HK-2 (cell line): ENCODE data around the gene SYCN.

Experiments used
- DNase-seq: peaks from one replicate; pipeline ENCODE4 v3.0.0-alpha.2; 2018; ENCODE audit not compliant: unreplicated experiment

SYCN gene

GRCh38 chr19:39194832-39195542 is 9.1 kb downstream of the SYCN start:
- DNase-seq, result no peak

GRCh38 chr19:39193803-39194202 is 10.3 kb downstream of the SYCN start:
- DNase-seq, result no peak

- no peak for DNase-seq
Measured at GRCh38 chr19:39192846-39193245, 11.2 kb downstream of the SYCN start.

- DNase-seq, result no peak
Measured at GRCh38 chr19:39190768-39191167, 13.3 kb downstream of the SYCN start.

GRCh38 chr19:39188960-39189359 is 15.1 kb downstream of the SYCN start:
- no peak for DNase-seq

GRCh38 chr19:39187552-39187943 is 16.5 kb downstream of the SYCN start:
- no peak for DNase-seq

GRCh38 chr19:39186391-39186790 is 17.7 kb downstream of the SYCN start:
- no peak for DNase-seq

- no peak for DNase-seq
Measured at GRCh38 chr19:39183104-39183503, 21.0 kb downstream of the SYCN start.

- DNase-seq, result no peak
Measured at GRCh38 chr19:39182174-39182505, 21.9 kb downstream of the SYCN start.

GRCh38 chr19:39181500-39182173 is 22.4 kb downstream of the SYCN start:
- no peak for DNase-seq

GRCh38 chr19:39180749-39181148 is 23.3 kb downstream of the SYCN start:
- no peak for DNase-seq

GRCh38 chr19:39179754-39180153 is 24.3 kb downstream of the SYCN start:
- no peak for DNase-seq

GRCh38 chr19:39178296-39179006 is 25.6 kb downstream of the SYCN start:
- DNase-seq, result no peak

GRCh38 chr19:39177736-39178135 is 26.3 kb downstream of the SYCN start:
- DNase-seq, result no peak

GRCh38 chr19:39177110-39177699 is 26.9 kb downstream of the SYCN start:
- DNase-seq, result no peak

- DNase-seq, result no peak
Measured at GRCh38 chr19:39175564-39175963, 28.5 kb downstream of the SYCN start.

- DNase-seq, result no peak
Measured at GRCh38 chr19:39174558-39175544, 29.2 kb downstream of the SYCN start.

GRCh38 chr19:39174142-39174541 is 29.9 kb downstream of the SYCN start:
- DNase-seq, result no peak

GRCh38 chr19:39173502-39173991 is 30.5 kb downstream of the SYCN start:
- no peak for DNase-seq

- DNase-seq, result no peak
Measured at GRCh38 chr19:39172700-39173501, 31.2 kb downstream of the SYCN start.
